CD4-positive, alpha-beta T cell (primary cell): ENCODE measurements around the gene SHISA6. TPM values are rescaled to one million over a fixed set of nuclear protein-coding genes. Genes with fewer than 3 reads are reported as not detected.

Experiments
- ATAC-seq: fragments of 200-7000 bp; cut with Tn5 transposase; one replicate; pipeline ENCODE4 v1.10.0; 2022; ENCODE audit warnings: mild to moderate bottlenecking; ENCODE audit not compliant: poor library complexity
- CTCF ChIA-PET: fragments of 350-600 bp; sonication (Branson Sonifier 250); formaldehyde crosslinking; loops from one replicate; lab custom pipeline; 2021; ENCODE audit warnings: antibody characterized with exemption, inconsistent platforms; lab: Charles Lee
- POLR2A ChIA-PET: fragments of 350-600 bp; sonication (Branson Sonifier 250); formaldehyde crosslinking; loops from one replicate; lab custom pipeline; 2021; ENCODE audit warnings: antibody characterized with exemption, inconsistent platforms; lab: Charles Lee
- DNase-seq, 14 experiments: peaks; one replicate each; pipeline ENCODE4 v3.0.0-alpha.2; 2013 to 2020; ENCODE audit warnings: mixed read lengths in 2 of 14
- H3K27ac ChIP-seq, 2 donors: one replicate each; pipeline versions ENCODE4 v1.5.1 to v1.7.0; 2013; ENCODE audit warnings: low read length in 2 of 2, low read depth in 1 of 2, mild to moderate bottlenecking in 1 of 2
- H3K27me3 ChIP-seq, 2 experiments: 1 replicate in 1 of 2; 2 replicates in 1 of 2; pipeline versions ENCODE4 v1.6.1 to v1.7.0; 2013; ENCODE audit warnings: low read length in 2 of 2, control low read depth in 1 of 2, mild to moderate bottlenecking in 1 of 2, moderate library complexity in 1 of 2; ENCODE audit not compliant: insufficient read depth in 2 of 2, control insufficient read depth in 1 of 2
- H3K36me3 ChIP-seq: one replicate; pipeline ENCODE4 v1.6.1; 2013; ENCODE audit warnings: low read length, control low read depth; ENCODE audit not compliant: insufficient read depth
- H3K4me1 ChIP-seq: one replicate; pipeline ENCODE4 v1.6.1; 2013; ENCODE audit warnings: low read length, control low read depth; ENCODE audit not compliant: insufficient read depth
- H3K4me3 ChIP-seq: one replicate; pipeline ENCODE4 v1.5.1; 2013; ENCODE audit warnings: mild to moderate bottlenecking, low read length, moderate library complexity
- H3K9me3 ChIP-seq, 2 experiments: 1 replicate in 1 of 2; 2 replicates in 1 of 2; pipeline versions ENCODE4 v1.6.1 to v1.7.0; 2013; ENCODE audit warnings: low read length in 2 of 2, mild to moderate bottlenecking in 2 of 2, control low read depth in 1 of 2, moderate library complexity in 1 of 2; ENCODE audit not compliant: control insufficient read depth in 1 of 2, insufficient read depth in 1 of 2
- H3K27ac Mint-ChIP-seq: one replicate; pipeline ENCODE4 v1.8.0; 2020; ENCODE audit warnings: mixed read lengths
- H3K27me3 Mint-ChIP-seq: one replicate; pipeline ENCODE4 v1.8.0; 2021; ENCODE audit warnings: mixed read lengths
- H3K36me3 Mint-ChIP-seq: one replicate; pipeline ENCODE4 v1.8.0; 2021; ENCODE audit warnings: low read depth, mixed read lengths
- H3K4me1 Mint-ChIP-seq: one replicate; pipeline ENCODE4 v1.8.0; 2021; ENCODE audit warnings: low read depth, mixed read lengths
- H3K4me3 Mint-ChIP-seq: one replicate; pipeline ENCODE4 v1.8.0; 2020; ENCODE audit warnings: mild to moderate bottlenecking, mixed read lengths
- H3K9me3 Mint-ChIP-seq: one replicate; pipeline ENCODE4 v1.8.0; 2020; ENCODE audit warnings: mixed read lengths
- CTCF ChIP-seq: fragments of 200-600 bp; IDR thresholded peaks from one replicate; pipeline ENCODE4 v1.8.0; 2022; ENCODE audit warnings: antibody characterized with exemption, mild to moderate bottlenecking
- intact Hi-C, 2 experiments: fragments of 100-400 bp; cut with DNase I in 1 of 2; cut with micrococcal nuclease in 1 of 2; formaldehyde crosslinking; loops; one replicate each; pipeline versions ENCODE4 v1.15.1 to v1.9.0; 2023 to 2025; cut with DNase I, micrococcal nuclease
- total RNA-seq, 174 experiments: library from RNA in 2 of 174; stranded (reverse) in 2 of 174; gene quantifications; one replicate each; pipeline ENCODE4 v1.2.3 and lab custom pipeline; 2021 to 2026

Gene SHISA6
- total RNA-seq, 2 experiments from 2014 or later, result not detected

GRCh38 chr17:11582217-11582616 lies 341.2 kb downstream of the SHISA6 start:
- Mint-ChIP-seq H3K27me3 (no peaks in the 10 kb centered on the region), H3K4me3 (no peak overlapping the region), H3K4me1 (no peaks in the 10 kb centered on the region), H3K9me3 (peaks cover 5% of the 10 kb centered on the region), H3K27ac (no peak overlapping the region), H3K36me3 (no peaks in the 10 kb centered on the region)
- ChIA-PET POLR2A (no interaction called here), CTCF (no interaction called here)
- no peak for ATAC-seq
- H3K9me3 ChIP-seq, result peaks cover 0 to 23% of the 10 kb centered on the region in 2 experiments
- H3K4me3 ChIP-seq, result no peak overlapping the region
- H3K4me1 ChIP-seq, result no peaks in the 10 kb centered on the region
- H3K27ac ChIP-seq, result no peak overlapping the region
- H3K27me3 ChIP-seq, result no peaks in the 10 kb centered on the region
- intact Hi-C loops, result no loop called here
- no peaks in the 10 kb centered on the region for H3K36me3 ChIP-seq
- DNase-seq, result no peak
- no peak for TF ChIP-seq CTCF

- Mint-ChIP-seq H3K9me3 (peaks cover 5% of the 10 kb centered on the region), H3K4me3 (no peak overlapping the region), H3K27me3 (no peaks in the 10 kb centered on the region), H3K36me3 (no peaks in the 10 kb centered on the region), H3K4me1 (no peaks in the 10 kb centered on the region), H3K27ac (no peak overlapping the region)
- Histone ChIP-seq H3K27me3 (no peaks in the 10 kb centered on the region), H3K4me1 (no peaks in the 10 kb centered on the region), H3K36me3 (no peaks in the 10 kb centered on the region), H3K27ac (no peak overlapping the region), H3K9me3 (peaks cover 0 to 23% of the 10 kb centered on the region in 2 experiments), H3K4me3 (no peak overlapping the region)
- intact Hi-C loops, result no loop called here
- ChIA-PET CTCF (no interaction called here), POLR2A (no interaction called here)
- ATAC-seq (no peak), DNase-seq (no peak)
- no peak for TF ChIP-seq CTCF
Measured at GRCh38 chr17:11583306-11583992, 342.4 kb downstream of the SHISA6 start.

- DNase-seq, result no peak
- no peaks in the 10 kb centered on the region for H3K4me1 ChIP-seq
- ChIA-PET CTCF (no interaction called here), POLR2A (no interaction called here)
- no peaks in the 10 kb centered on the region for H3K36me3 Mint-ChIP-seq
- peaks cover 0 to 4% of the 10 kb centered on the region in 2 experiments for H3K9me3 ChIP-seq
- H3K4me3 Mint-ChIP-seq, result no peak overlapping the region
- no peak overlapping the region for H3K27ac ChIP-seq
- no peaks in the 10 kb centered on the region for H3K27me3 Mint-ChIP-seq
- H3K9me3 Mint-ChIP-seq, result peaks cover 12% of the 10 kb centered on the region
- no peaks in the 10 kb centered on the region for H3K4me1 Mint-ChIP-seq
- no peak overlapping the region for H3K27ac Mint-ChIP-seq
- ATAC-seq, result no peak
- no peaks in the 10 kb centered on the region for H3K36me3 ChIP-seq
- TF ChIP-seq CTCF, result no peak
- H3K4me3 ChIP-seq, result no peak overlapping the region
- intact Hi-C loops, result no loop called here
- no peaks in the 10 kb centered on the region for H3K27me3 ChIP-seq
Measured at GRCh38 chr17:11589716-11590115, 348.7 kb downstream of the SHISA6 start.
